Lower leg skin (tissue), 3 donors: Measurements from ENCODE around the gene STAMBPL1.

Source experiments
- POLR2A ChIP-seq, 2 donors: fragments of 450-650 bp; IDR thresholded peaks; one replicate each; pipeline ENCODE4 v1.6.1; 2016 to 2017; ENCODE audit warnings: antibody characterized with exemption in 2 of 2, mild to moderate bottlenecking in 1 of 2, moderate library complexity in 1 of 2
- TF ChIP-seq, protein P1 (sequence below), 3 donors: fragments of 450-650 bp; IDR thresholded peaks; one replicate each; pipeline ENCODE4 v1.5.1; 2016; ENCODE audit warnings: antibody characterized with exemption in 3 of 3, mild to moderate bottlenecking in 3 of 3, moderate library complexity in 2 of 3

DNA sequence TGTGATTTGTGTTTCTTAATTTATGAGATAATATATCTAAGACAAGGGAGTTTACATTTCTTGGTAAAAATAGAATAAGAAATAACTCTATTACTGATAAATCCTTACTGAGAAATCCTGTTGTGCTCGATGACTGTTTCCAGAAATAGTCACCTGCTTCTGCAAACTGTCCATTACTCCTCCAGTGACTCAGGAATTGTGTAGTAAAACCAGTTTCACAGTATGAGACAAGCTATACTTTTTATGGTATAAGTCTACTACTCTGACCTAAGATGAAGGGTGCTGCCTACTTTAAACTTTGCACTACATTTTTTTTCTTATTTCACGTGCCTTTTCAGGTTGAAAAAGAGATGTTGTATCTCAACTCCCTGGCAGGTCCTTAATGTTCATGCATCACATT, 21.6 kb upstream of the STAMBPL1 start:
- no peak for TF ChIP-seq POLR2A (IDR thresholded peaks at IDR 0.05)
- TF ChIP-seq, protein P1, sequence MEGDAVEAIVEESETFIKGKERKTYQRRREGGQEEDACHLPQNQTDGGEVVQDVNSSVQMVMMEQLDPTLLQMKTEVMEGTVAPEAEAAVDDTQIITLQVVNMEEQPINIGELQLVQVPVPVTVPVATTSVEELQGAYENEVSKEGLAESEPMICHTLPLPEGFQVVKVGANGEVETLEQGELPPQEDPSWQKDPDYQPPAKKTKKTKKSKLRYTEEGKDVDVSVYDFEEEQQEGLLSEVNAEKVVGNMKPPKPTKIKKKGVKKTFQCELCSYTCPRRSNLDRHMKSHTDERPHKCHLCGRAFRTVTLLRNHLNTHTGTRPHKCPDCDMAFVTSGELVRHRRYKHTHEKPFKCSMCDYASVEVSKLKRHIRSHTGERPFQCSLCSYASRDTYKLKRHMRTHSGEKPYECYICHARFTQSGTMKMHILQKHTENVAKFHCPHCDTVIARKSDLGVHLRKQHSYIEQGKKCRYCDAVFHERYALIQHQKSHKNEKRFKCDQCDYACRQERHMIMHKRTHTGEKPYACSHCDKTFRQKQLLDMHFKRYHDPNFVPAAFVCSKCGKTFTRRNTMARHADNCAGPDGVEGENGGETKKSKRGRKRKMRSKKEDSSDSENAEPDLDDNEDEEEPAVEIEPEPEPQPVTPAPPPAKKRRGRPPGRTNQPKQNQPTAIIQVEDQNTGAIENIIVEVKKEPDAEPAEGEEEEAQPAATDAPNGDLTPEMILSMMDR (IDR thresholded peaks at IDR 0.05): no peak
